Spleen (tissue), 11 donors: ENCODE data around the gene HSPA12A. TPM values are rescaled to one million over a fixed set of nuclear protein-coding genes. Genes with fewer than 3 reads are reported as not detected.

Source experiments
- DNase-seq: peaks from one replicate; pipeline ENCODE4 v3.0.0-alpha.2; 2020
- H3K27ac ChIP-seq, 8 donors: fragments of 200-600 bp; sonication (generic) in 7 of 8; 1 replicate in 4 of 8; 2 replicates in 4 of 8; pipeline versions ENCODE4 v1.5.0 to v1.8.0; 2016 to 2021; ENCODE audit warnings: inconsistent platforms in 4 of 8, mild to moderate bottlenecking in 4 of 8, moderate library complexity in 1 of 8
- H3K27me3 ChIP-seq, 7 donors: fragments of 200-600 bp; sonication (generic) in 6 of 7; replicated peaks in 1 of 7; 1 replicate in 4 of 7; 2 replicates in 3 of 7; pipeline versions ENCODE4 v1.5.0 to v1.8.0; 2016 to 2021; ENCODE audit warnings: inconsistent platforms in 3 of 7, mild to moderate bottlenecking in 1 of 7
- H3K36me3 ChIP-seq, 6 donors: fragments of 200-600 bp; sonication (generic) in 5 of 6; 1 replicate in 4 of 6; 2 replicates in 2 of 6; pipeline versions ENCODE4 v1.5.0 to v1.8.0; 2016 to 2021; ENCODE audit warnings: inconsistent platforms in 2 of 6
- H3K4me1 ChIP-seq, 6 donors: fragments of 200-600 bp; sonication (generic) in 5 of 6; 1 replicate in 3 of 6; 2 replicates in 3 of 6; pipeline versions ENCODE4 v1.5.0 to v1.8.0; 2016 to 2021; ENCODE audit warnings: inconsistent platforms in 3 of 6
- H3K4me3 ChIP-seq, 8 donors: fragments of 200-600 bp; sonication (generic) in 7 of 8; 1 replicate in 4 of 8; 2 replicates in 4 of 8; pipeline versions ENCODE4 v1.5.0 to v1.8.0; 2016 to 2021; ENCODE audit warnings: inconsistent platforms in 4 of 8, mild to moderate bottlenecking in 4 of 8, moderate library complexity in 2 of 8
- H3K9me3 ChIP-seq, 8 donors: fragments of 200-600 bp; sonication (generic) in 7 of 8; 1 replicate in 4 of 8; 2 replicates in 4 of 8; pipeline versions ENCODE4 v1.5.0 to v1.8.0; 2016 to 2021; ENCODE audit warnings: inconsistent platforms in 4 of 8
- POLR2A ChIP-seq, 3 donors: fragments of 450-650 bp; IDR thresholded peaks; one replicate each; pipeline ENCODE4 v1.5.1; 2017; ENCODE audit warnings: antibody characterized with exemption in 3 of 3, mild to moderate bottlenecking in 1 of 3
- POLR2AphosphoS5 ChIP-seq, 3 donors: sonication (generic); formaldehyde crosslinking; IDR thresholded peaks; one replicate each; pipeline ENCODE4 v1.5.1; 2017; ENCODE audit warnings: antibody characterized with exemption in 3 of 3
- WGBS, 5 donors: extraction: QIAGEN DNeasy Blood & Tissue Kit in 3 of 5; methylation state at CpG; one replicate each; pipeline versions ENCODE4 v1.1.5 to v1.1.7; 2013 to 2018; 5-methylcytosine and 5-hydroxymethylcytosine counted together
- intact Hi-C: fragments of 100-400 bp; cut with DNase I; formaldehyde crosslinking; loops from one replicate; pipeline ENCODE4 v1.15.0; 2023; ENCODE audit warnings: low total_unique reads
- polyA plus RNA-seq, 3 donors: library from polyadenylated mRNA; stranded (reverse); fragments of 200-250 nt; gene quantifications; one replicate each; pipeline ENCODE4 v1.2.1, GENCODE V29; 2013
- total RNA-seq, 7 donors: library from RNA; depleted of rRNA in 3 of 7; stranded (reverse); fragments of >200 nt in 3 of 7; fragmentation: NEBNext Ultra II Directional in 4 of 7; extraction: Animal tissue kit (Norgen Biotek cat#: 25700) in 4 of 7; gene quantifications; one replicate each; pipeline versions ENCODE4 v1.1.0 to v1.2.1, GENCODE V29; 2016 to 2021
- TF ChIP-seq, protein P1 (sequence below), 11 experiments: fragments of 200-600 bp in 7 of 11; fragments of 450-650 bp in 4 of 11; sonication (generic) in 4 of 11; IDR thresholded peaks in 8 of 11; conservative IDR thresholded peaks in 3 of 11; 1 replicate in 7 of 11; 2 replicates in 4 of 11; pipeline versions ENCODE4 v1.4.0 to v1.8.0; 2016 to 2021; ENCODE audit warnings: antibody characterized with exemption in 11 of 11, inconsistent platforms in 4 of 11, mild to moderate bottlenecking in 1 of 11
- donor health status: healthy with polysubstance abuse.
- donor health status: DM: no; HTN: no; CAD: no; lungs with moderate emphysema.
- donor health status: DM: no; HTN: no; CAD: no.
- donor health status: Bipolar disorder and iron deficiency.
- donor health status: healthy.
- donor health status: DM: no; HTN: no; CAD: no.
- donor health status: DM: yes; HTN: yes; CAD: no.

HSPA12A gene
- total and polyA plus RNA-seq, 10 donors: 1.5 to 16.5 (median 6.9) TPM

GRCh38 chr10:116723428-116724281, 18.7 kb downstream of the HSPA12A start:
- peaks cover 0 to 29% (median 14%) of the 10 kb centered on the region in 6 donors for H3K4me1 ChIP-seq
- peaks cover 0 to 39% (median 0%) of the 10 kb centered on the region in 7 donors for H3K27me3 ChIP-seq
- WGBS, 5 donors: 74 to 80% (median 78%) methylated on average over 13 to 15 of the region's 15 CpGs
- H3K9me3 ChIP-seq: no peaks in the 10 kb centered on the region
- no peak for TF ChIP-seq POLR2A (IDR thresholded peaks at IDR 0.05)
- TF ChIP-seq, protein P1, sequence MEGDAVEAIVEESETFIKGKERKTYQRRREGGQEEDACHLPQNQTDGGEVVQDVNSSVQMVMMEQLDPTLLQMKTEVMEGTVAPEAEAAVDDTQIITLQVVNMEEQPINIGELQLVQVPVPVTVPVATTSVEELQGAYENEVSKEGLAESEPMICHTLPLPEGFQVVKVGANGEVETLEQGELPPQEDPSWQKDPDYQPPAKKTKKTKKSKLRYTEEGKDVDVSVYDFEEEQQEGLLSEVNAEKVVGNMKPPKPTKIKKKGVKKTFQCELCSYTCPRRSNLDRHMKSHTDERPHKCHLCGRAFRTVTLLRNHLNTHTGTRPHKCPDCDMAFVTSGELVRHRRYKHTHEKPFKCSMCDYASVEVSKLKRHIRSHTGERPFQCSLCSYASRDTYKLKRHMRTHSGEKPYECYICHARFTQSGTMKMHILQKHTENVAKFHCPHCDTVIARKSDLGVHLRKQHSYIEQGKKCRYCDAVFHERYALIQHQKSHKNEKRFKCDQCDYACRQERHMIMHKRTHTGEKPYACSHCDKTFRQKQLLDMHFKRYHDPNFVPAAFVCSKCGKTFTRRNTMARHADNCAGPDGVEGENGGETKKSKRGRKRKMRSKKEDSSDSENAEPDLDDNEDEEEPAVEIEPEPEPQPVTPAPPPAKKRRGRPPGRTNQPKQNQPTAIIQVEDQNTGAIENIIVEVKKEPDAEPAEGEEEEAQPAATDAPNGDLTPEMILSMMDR (IDR thresholded peaks at IDR 0.05 in 8 of 11, conservative IDR thresholded peaks at IDR 0.05 in 3 of 11): no peak
- TF ChIP-seq POLR2AphosphoS5 (IDR thresholded peaks at IDR 0.05): no peak
- peak; percentile 68 for DNase-seq
- intact Hi-C loops: no loop called here
- no peak overlapping the region for H3K4me3 ChIP-seq
- no peak overlapping the region for H3K27ac ChIP-seq
- H3K36me3 ChIP-seq: no peaks in the 10 kb centered on the region

- intact Hi-C loops: no loop called here
- peak; percentile 51 for DNase-seq
- TF ChIP-seq POLR2A (IDR thresholded peaks at IDR 0.05): no peak
- TF ChIP-seq, protein P1 (IDR thresholded peaks at IDR 0.05 in 8 of 11, conservative IDR thresholded peaks at IDR 0.05 in 3 of 11): no peak
- TF ChIP-seq POLR2AphosphoS5 (IDR thresholded peaks at IDR 0.05): no peak
- no peak overlapping the region for H3K27ac ChIP-seq
- WGBS, 5 donors: 81 to 92% (median 85%) methylated on average over 5 to 6 of the region's 6 CpGs
- no peak overlapping the region for H3K4me3 ChIP-seq
- H3K4me1 ChIP-seq: peaks cover 0 to 34% (median 18%) of the 10 kb centered on the region in 6 donors
- no peaks in the 10 kb centered on the region for H3K36me3 ChIP-seq
- H3K9me3 ChIP-seq: no peaks in the 10 kb centered on the region
- H3K27me3 ChIP-seq: peaks cover 0 to 44% (median 0%) of the 10 kb centered on the region in 7 donors
Observed at GRCh38 chr10:116722736-116723427, 19.5 kb downstream of the HSPA12A start.

GRCh38 chr10:116721547-116722392, 20.6 kb downstream of the HSPA12A start:
- H3K27me3 ChIP-seq: peaks cover 0 to 49% (median 0%) of the 10 kb centered on the region in 7 donors

More at GRCh38 chr10:116721547-116722392, 20.6 kb downstream of the HSPA12A start:
- Histone ChIP-seq H3K4me1 (peaks cover 0 to 44% (median 18%) of the 10 kb centered on the region in 6 donors), H3K36me3 (no peaks in the 10 kb centered on the region), H3K9me3 (no peaks in the 10 kb centered on the region), H3K4me3 (no peak overlapping the region), H3K27ac (no peak overlapping the region)
- DNase-seq: peak; percentile 61
- intact Hi-C loops: no loop called here
- TF ChIP-seq POLR2A (IDR thresholded peaks at IDR 0.05) (no peak), POLR2AphosphoS5 (IDR thresholded peaks at IDR 0.05) (peak in 2 of 3 donors; percentile 26 to 36)
- 66 to 78% (median 70%) methylated on average over 19 to 20 of the region's 20 CpGs for WGBS, 5 donors
